Keratinocyte (primary cell): Measurements from ENCODE around the gene CAVIN1.

Experiments used
- CTCF ChIP-seq, 3 experiments: IDR thresholded peaks in 1 of 3; conservative IDR thresholded peaks in 1 of 3; optimal IDR thresholded peaks in 1 of 3; 2 replicates in 2 of 3; 3 replicates in 1 of 3; pipeline versions ENCODE3 to v1.5.1; 2011; ENCODE audit warnings: low read length in 3 of 3, mild to moderate bottlenecking in 3 of 3, moderate library complexity in 2 of 3, control low read depth in 1 of 3, inconsistent platforms in 1 of 3; ENCODE audit not compliant: insufficient read depth in 2 of 3; ENCODE audit errors: extremely low read depth in 1 of 3
- EZH2 ChIP-seq: IDR thresholded peaks from one replicate; pipeline ENCODE4 v1.6.1; 2012; ENCODE audit warnings: inconsistent platforms, mild to moderate bottlenecking, low read length, moderate library complexity

- TF ChIP-seq EZH2 (no peak), CTCF (optimal IDR thresholded peaks at IDR 0.05 in 1 of 3, IDR thresholded peaks at IDR 0.05 in 1 of 3, conservative IDR thresholded peaks at IDR 0.05 in 1 of 3; ENCODE audit: extremely low read depth in 1 of 3, insufficient read depth in 2 of 3, low read length in 3 of 3) (no peak)
These were observed 11.7 kb downstream of the CAVIN1 start for GRCh38 chr17:42411361-42411760.
